GM12878 (cell line): ENCODE results near the gene PPM1J. TPM values are rescaled to one million over a fixed set of nuclear protein-coding genes. Genes with fewer than 3 reads are reported as not detected.

Experiments
- ATAC-seq: fragments of 200-7000 bp; cut with Tn5 transposase; 3 replicates; pipeline ENCODE4 v1.9.1; 2020; ENCODE audit warnings: mild to moderate bottlenecking, moderate library complexity
- BruUV-seq: library from RNA; stranded (reverse); fragments of 400-500 nt; replicated peaks from 2 replicates; lab custom pipeline; 2021; lab: Mats Ljungman, UMichigan
- CTCF ChIA-PET: fragments of 300-600 bp; sonication (Branson Sonifier 250); formaldehyde crosslinking; extraction: SDS; loops from one replicate; lab custom pipeline; 2021; ENCODE audit warnings: inconsistent platforms; lab: Yijun Ruan, JAX
- POLR2A ChIA-PET: fragments of 350-600 bp; formaldehyde crosslinking; extraction: SDS; loops from one replicate; lab custom pipeline; 2021; ENCODE audit warnings: inconsistent platforms; lab: Charles Lee
- RAD21 ChIA-PET: fragments of 300-600 bp; sonication (Branson Sonifier 250); formaldehyde crosslinking; loops from one replicate; lab custom pipeline; 2023; ENCODE audit warnings: antibody characterized with exemption; ENCODE audit not compliant: unreplicated experiment; lab: Charles Lee
- SMC1A ChIA-PET: fragments of 300-600 bp; sonication (Branson Sonifier 250); formaldehyde crosslinking; loops from one replicate; lab custom pipeline; 2023; ENCODE audit not compliant: unreplicated experiment, uncharacterized antibody; lab: Charles Lee
- DNase-seq: peaks from one replicate; pipeline ENCODE4 v3.0.0-alpha.2; 2011; ENCODE audit warnings: low read depth, low spot score
- FAIRE-seq: peaks from 3 replicates; lab custom pipeline; 2011; peaks lifted over from hg19 to GRCh38; lab: Jason Lieb, UNC
- H2AFZ ChIP-seq: 2 replicates; pipeline ENCODE4 v1.6.0; 2011; ENCODE audit warnings: low read depth, low read length, control low read depth; ENCODE audit not compliant: control insufficient read depth
- H3K27ac ChIP-seq: 2 replicates; pipeline ENCODE4 v1.5.1; 2011; ENCODE audit warnings: control low read depth; ENCODE audit not compliant: control insufficient read depth, insufficient read depth
- H3K27me3 ChIP-seq, 2 experiments: replicated peaks in 1 of 2; 2 replicates each; pipeline versions ENCODE4 v1.6.0 to v1.6.1; 2011; ENCODE audit warnings: low read length in 1 of 2; ENCODE audit not compliant: control insufficient read depth in 2 of 2, insufficient read depth in 2 of 2
- H3K36me3 ChIP-seq, 2 experiments: 2 replicates each; pipeline ENCODE4 v1.5.1; 2011; ENCODE audit warnings: low read length in 1 of 2; ENCODE audit not compliant: control insufficient read depth in 2 of 2, insufficient read depth in 2 of 2
- H3K4me1 ChIP-seq: 2 replicates; pipeline ENCODE4 v1.6.1; 2011; ENCODE audit warnings: mild to moderate bottlenecking, low read length, moderate library complexity, mixed read lengths; ENCODE audit not compliant: control insufficient read depth, insufficient read depth
- H3K4me2 ChIP-seq: 2 replicates; pipeline ENCODE4 v1.6.0; 2011; ENCODE audit warnings: control low read depth; ENCODE audit not compliant: control insufficient read depth, insufficient read depth
- H3K4me3 ChIP-seq: fragments of 200-600 bp; sonication (generic); 2 replicates; pipeline ENCODE4 v1.5.1; 2016
- H3K79me2 ChIP-seq: 2 replicates; pipeline ENCODE4 v1.6.0; 2011; ENCODE audit warnings: low read length; ENCODE audit not compliant: control insufficient read depth, insufficient read depth
- H3K9ac ChIP-seq: 2 replicates; pipeline ENCODE4 v1.8.0; 2011; ENCODE audit warnings: low read length, control low read depth, mixed read lengths; ENCODE audit not compliant: control insufficient read depth, insufficient read depth
- H3K9me3 ChIP-seq: replicated peaks from 3 replicates; pipeline ENCODE4 v1.5.1; 2011; ENCODE audit warnings: mild to moderate bottlenecking, low read length; ENCODE audit not compliant: control insufficient read depth, insufficient read depth
- H4K20me1 ChIP-seq: 2 replicates; pipeline ENCODE4 v1.6.0; 2011; ENCODE audit not compliant: control insufficient read depth, insufficient read depth
- CHD4 ChIP-seq: fragments of 200-600 bp; sonication (generic); IDR thresholded peaks from 2 replicates; pipeline ENCODE4 v1.6.1; 2016; ENCODE audit warnings: mild to moderate bottlenecking
- EED ChIP-seq: sonication (generic); IDR thresholded peaks from 2 replicates; pipeline ENCODE4 v1.6.1; 2016; ENCODE audit warnings: antibody characterized with exemption, low read depth
- HDAC6 ChIP-seq: fragments of 200-600 bp; sonication (generic); IDR thresholded peaks from one replicate; pipeline ENCODE4 v1.8.0; 2017; ENCODE audit warnings: antibody characterized with exemption; ENCODE audit not compliant: unreplicated experiment
- NR2C1 ChIP-seq: fragments of 450-650 bp; IDR thresholded peaks from 2 replicates; pipeline ENCODE4 v1.6.1; 2017; ENCODE audit warnings: antibody characterized with exemption, mild to moderate bottlenecking, moderate library complexity
- ZNF24 ChIP-seq: fragments of 450-650 bp; IDR thresholded peaks from 2 replicates; pipeline ENCODE4 v1.6.1; 2017; ENCODE audit warnings: antibody characterized with exemption, mild to moderate bottlenecking
- ZZZ3 ChIP-seq: IDR thresholded peaks from 2 replicates; pipeline ENCODE4 v1.6.1; 2011; ENCODE audit warnings: low read depth; ENCODE audit not compliant: control insufficient read depth, insufficient read length
- WGBS: methylation state at CpG from one replicate; pipeline ENCODE4 v1.1.6; 2016; ENCODE audit warnings: low lambda C conversion rate; ENCODE audit not compliant: insufficient replicate concordance, insufficient coverage; ENCODE audit errors: missing lambda C conversion rate; 5-methylcytosine and 5-hydroxymethylcytosine counted together
- in situ Hi-C: fragments of 300-500 bp; cut with MboI; formaldehyde crosslinking; loops from 9 replicates; pipeline ENCODE4 v1.14.3; 2018; ENCODE audit warnings: mixed read lengths
- intact Hi-C: fragments of 100-400 bp; cut with micrococcal nuclease; formaldehyde crosslinking; loops from one replicate; pipeline ENCODE4 v1.14.2; 2022; ENCODE audit not compliant: unreplicated experiment
- polyA plus RNA-seq, 11 experiments: library from polyadenylated mRNA; depleted of rRNA in 4 of 11; unstranded in 6 of 11; stranded (reverse) in 5 of 11; fragments of >200 nt; fragmentation: Nextera tagmentation in 4 of 11; fragmentation: Illumina TruSeq in 1 of 11; extraction: Ambion mirVana in 4 of 11; extraction: Trizol in 1 of 11; gene quantifications; 1 replicate in 1 of 11; 2 replicates in 10 of 11; pipeline versions ENCODE4 v1.2.1 to v1.2.3, GENCODE V29; 2011 to 2016; ENCODE audit warnings: inconsistent platforms in 2 of 11, missing spikeins in 2 of 11, low read depth in 1 of 11
- total RNA-seq, 4 experiments: library from RNA; depleted of rRNA in 3 of 4; stranded (reverse); fragments of >200 nt in 3 of 4; fragmentation: Illumina TruSeq in 1 of 4; extraction: Trizol in 1 of 4; gene quantifications; 2 replicates each; pipeline versions ENCODE4 v1.2.1 to v1.2.3, GENCODE V29; 2013 to 2021
- TF ChIP-seq, protein P1 (sequence below): IDR thresholded peaks from 2 replicates; pipeline ENCODE4 v1.6.1; 2012; ENCODE audit warnings: low read depth, low read length, improper control_type of control experiment
- TF ChIP-seq, protein P2 (sequence below): IDR thresholded peaks from 2 replicates; pipeline ENCODE4 v1.6.1; 2012; ENCODE audit warnings: low read depth, low read length, improper control_type of control experiment
- TF ChIP-seq, protein P3 (sequence below): IDR thresholded peaks from 2 replicates; pipeline ENCODE4 v1.6.1; 2011; ENCODE audit warnings: mild to moderate bottlenecking, low read depth, low read length, moderate library complexity; ENCODE audit not compliant: insufficient replicate concordance
- TF ChIP-seq, protein P4 (sequence below): IDR thresholded peaks from 2 replicates; pipeline ENCODE4 v1.6.1; 2011; ENCODE audit warnings: low read depth, low read length, improper control_type of control experiment, borderline replicate concordance

PPM1J gene
- total and polyA plus RNA-seq, 10 of the 15 experiments (the other 5 are each of a cell fraction or from before 2014, with no cell fraction given) = 0.07 to 1.8 (median 0.59) TPM; not detected in 1

DNA sequence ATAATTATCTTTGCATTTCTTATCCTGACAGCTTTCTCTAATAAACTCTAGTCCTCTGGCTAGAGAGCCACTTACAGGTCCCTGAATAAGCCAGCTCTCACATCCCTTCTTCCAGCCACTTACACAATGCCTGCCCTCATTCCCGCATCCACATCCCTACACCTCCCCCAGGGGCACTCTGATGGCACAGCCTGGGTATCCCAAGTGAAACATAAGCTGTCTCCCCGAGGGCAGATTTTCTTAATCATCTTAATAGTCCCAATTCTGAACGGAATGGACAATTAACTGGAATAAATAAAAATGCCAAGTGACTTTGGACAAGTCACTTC is 13.1 kb downstream of the PPM1J start:
- Histone ChIP-seq H3K9me3 (no peaks in the 10 kb centered on the region), H3K4me1 (peaks cover 34% of the 10 kb centered on the region), H3K4me2 (no peak overlapping the region), H4K20me1 (no peaks in the 10 kb centered on the region), H3K79me2 (peaks cover 33% of the 10 kb centered on the region), H2AFZ (no peak overlapping the region), H3K27me3 (no peaks in the 10 kb centered on the region), H3K9ac (no peak overlapping the region), H3K27ac (no peak overlapping the region), H3K4me3 (no peak overlapping the region), H3K36me3 (peaks cover 0 to 17% of the 10 kb centered on the region in 2 experiments; a peak in 3 of 4 replicates)
- ChIA-PET RAD21 (interaction anchor here (3.3 to 4.1 kb wide), 2 partner anchors 13 to 28 kb away, joined by 14 to 42 read pairs; partner anchors contain the start of genes MOV10 and PPM1J), POLR2A (interaction anchor here (0.6 to 3.6 kb wide), 4 partner anchors 27 to 83 kb away, joined by 3 to 26 read pairs (median 12); partner anchors contain the start of genes CAPZA1, MOV10 and ST7L), SMC1A (interaction anchor here (1.0 to 4.0 kb wide), 4 partner anchors 23 to 200 kb away, joined by 3 to 28 read pairs (median 4); partner anchors contain the start of gene MOV10), CTCF (interaction anchor here (0.9 to 5.6 kb wide), 3 partner anchors 14 to 201 kb away, joined by 3 to 48 read pairs (median 3); partner anchors contain the start of gene PPM1J)
- intact Hi-C loops = no loop called here
- DNase-seq = no peak
- no TSS peak for BruUV-seq
- in situ Hi-C loops = no loop called here
- FAIRE-seq = no peak
- 97% methylated on average over 3 of the region's 3 CpGs for WGBS
- TF ChIP-seq HDAC6 = no peak
- TF ChIP-seq EED = no peak
- TF ChIP-seq, protein P1, sequence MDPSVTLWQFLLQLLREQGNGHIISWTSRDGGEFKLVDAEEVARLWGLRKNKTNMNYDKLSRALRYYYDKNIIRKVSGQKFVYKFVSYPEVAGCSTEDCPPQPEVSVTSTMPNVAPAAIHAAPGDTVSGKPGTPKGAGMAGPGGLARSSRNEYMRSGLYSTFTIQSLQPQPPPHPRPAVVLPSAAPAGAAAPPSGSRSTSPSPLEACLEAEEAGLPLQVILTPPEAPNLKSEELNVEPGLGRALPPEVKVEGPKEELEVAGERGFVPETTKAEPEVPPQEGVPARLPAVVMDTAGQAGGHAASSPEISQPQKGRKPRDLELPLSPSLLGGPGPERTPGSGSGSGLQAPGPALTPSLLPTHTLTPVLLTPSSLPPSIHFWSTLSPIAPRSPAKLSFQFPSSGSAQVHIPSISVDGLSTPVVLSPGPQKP = no peak
- TF ChIP-seq, protein P2, sequence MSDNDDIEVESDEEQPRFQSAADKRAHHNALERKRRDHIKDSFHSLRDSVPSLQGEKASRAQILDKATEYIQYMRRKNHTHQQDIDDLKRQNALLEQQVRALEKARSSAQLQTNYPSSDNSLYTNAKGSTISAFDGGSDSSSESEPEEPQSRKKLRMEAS = no peak
- TF ChIP-seq, protein P3, sequence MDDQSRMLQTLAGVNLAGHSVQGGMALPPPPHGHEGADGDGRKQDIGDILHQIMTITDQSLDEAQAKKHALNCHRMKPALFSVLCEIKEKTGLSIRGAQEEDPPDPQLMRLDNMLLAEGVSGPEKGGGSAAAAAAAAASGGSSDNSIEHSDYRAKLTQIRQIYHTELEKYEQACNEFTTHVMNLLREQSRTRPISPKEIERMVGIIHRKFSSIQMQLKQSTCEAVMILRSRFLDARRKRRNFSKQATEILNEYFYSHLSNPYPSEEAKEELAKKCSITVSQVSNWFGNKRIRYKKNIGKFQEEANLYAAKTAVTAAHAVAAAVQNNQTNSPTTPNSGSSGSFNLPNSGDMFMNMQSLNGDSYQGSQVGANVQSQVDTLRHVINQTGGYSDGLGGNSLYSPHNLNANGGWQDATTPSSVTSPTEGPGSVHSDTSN = no peak
- TF ChIP-seq NR2C1 = no peak
- TF ChIP-seq ZZZ3 = no peak
- TF ChIP-seq, protein P4, sequence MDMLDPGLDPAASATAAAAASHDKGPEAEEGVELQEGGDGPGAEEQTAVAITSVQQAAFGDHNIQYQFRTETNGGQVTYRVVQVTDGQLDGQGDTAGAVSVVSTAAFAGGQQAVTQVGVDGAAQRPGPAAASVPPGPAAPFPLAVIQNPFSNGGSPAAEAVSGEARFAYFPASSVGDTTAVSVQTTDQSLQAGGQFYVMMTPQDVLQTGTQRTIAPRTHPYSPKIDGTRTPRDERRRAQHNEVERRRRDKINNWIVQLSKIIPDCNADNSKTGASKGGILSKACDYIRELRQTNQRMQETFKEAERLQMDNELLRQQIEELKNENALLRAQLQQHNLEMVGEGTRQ = no peak
- TF ChIP-seq CHD4 = no peak
- no peak for TF ChIP-seq ZNF24
- ATAC-seq = no peak
